Measurements from ENCODE around the gene MT3.

DNA sequence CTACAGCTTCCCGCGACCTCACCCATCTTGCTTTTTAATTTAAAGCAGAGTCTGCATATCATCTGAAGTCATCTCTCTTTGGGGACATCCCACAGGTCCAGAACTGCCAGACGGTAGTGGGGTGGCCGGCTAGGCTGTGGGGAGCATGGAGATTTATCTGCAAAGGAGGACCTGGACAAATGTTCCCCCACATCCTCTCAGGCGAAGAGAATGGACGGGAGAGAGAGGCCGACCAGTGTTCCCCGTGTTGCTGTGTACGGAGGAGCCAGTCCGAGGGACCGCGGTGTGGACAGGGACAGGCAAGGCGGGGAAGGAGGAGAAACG is 42.5 kb downstream of the MT3 start:
- TF ChIP-seq, protein P1, sequence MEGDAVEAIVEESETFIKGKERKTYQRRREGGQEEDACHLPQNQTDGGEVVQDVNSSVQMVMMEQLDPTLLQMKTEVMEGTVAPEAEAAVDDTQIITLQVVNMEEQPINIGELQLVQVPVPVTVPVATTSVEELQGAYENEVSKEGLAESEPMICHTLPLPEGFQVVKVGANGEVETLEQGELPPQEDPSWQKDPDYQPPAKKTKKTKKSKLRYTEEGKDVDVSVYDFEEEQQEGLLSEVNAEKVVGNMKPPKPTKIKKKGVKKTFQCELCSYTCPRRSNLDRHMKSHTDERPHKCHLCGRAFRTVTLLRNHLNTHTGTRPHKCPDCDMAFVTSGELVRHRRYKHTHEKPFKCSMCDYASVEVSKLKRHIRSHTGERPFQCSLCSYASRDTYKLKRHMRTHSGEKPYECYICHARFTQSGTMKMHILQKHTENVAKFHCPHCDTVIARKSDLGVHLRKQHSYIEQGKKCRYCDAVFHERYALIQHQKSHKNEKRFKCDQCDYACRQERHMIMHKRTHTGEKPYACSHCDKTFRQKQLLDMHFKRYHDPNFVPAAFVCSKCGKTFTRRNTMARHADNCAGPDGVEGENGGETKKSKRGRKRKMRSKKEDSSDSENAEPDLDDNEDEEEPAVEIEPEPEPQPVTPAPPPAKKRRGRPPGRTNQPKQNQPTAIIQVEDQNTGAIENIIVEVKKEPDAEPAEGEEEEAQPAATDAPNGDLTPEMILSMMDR (IDR thresholded peaks at IDR 0.05), result no peak
- TF ChIP-seq POLR2A (IDR thresholded peaks at IDR 0.05), result no peak

Measured in lower leg skin (tissue), 3 donors.